H1 (cell line): ENCODE results near the gene MMP20. TPM values are rescaled to one million over a fixed set of nuclear protein-coding genes. Genes with fewer than 3 reads are reported as not detected.

Experiments used
- CTCF ChIA-PET: fragments of 300-600 bp; sonication (Branson Sonifier 250); formaldehyde crosslinking; loops from one replicate; lab custom pipeline; 2021; ENCODE audit not compliant: partially characterized antibody; lab: Charles Lee
- POLR2A ChIA-PET: fragments of 300-600 bp; sonication (Branson Sonifier 250); formaldehyde crosslinking; loops from one replicate; lab custom pipeline; 2021; ENCODE audit warnings: inconsistent platforms; ENCODE audit not compliant: partially characterized antibody; lab: Charles Lee
- DNase-seq, 2 experiments: peaks; one replicate each; pipeline versions ENCODE4 v3.0.0 to v3.0.0-alpha.2; 2010 to 2022; ENCODE audit warnings: low spot score in 2 of 2, low read depth in 1 of 2, mixed read lengths in 1 of 2
- FAIRE-seq: peaks from 2 replicates; lab custom pipeline; 2011; peaks lifted over from hg19 to GRCh38; lab: Jason Lieb, UNC
- H2AFZ ChIP-seq: 2 replicates; pipeline ENCODE4 v1.8.1; 2012; ENCODE audit warnings: low read length, inconsistent platforms
- H2AK5ac ChIP-seq: 2 replicates; pipeline ENCODE4 v1.6.1; 2013; ENCODE audit warnings: low read depth, low read length
- H2BK120ac ChIP-seq: replicated peaks from 2 replicates; pipeline ENCODE3; 2013; ENCODE audit warnings: low read depth, low read length, inconsistent platforms
- H2BK12ac ChIP-seq: 2 replicates; pipeline ENCODE4 v1.6.1; 2013; ENCODE audit warnings: low read depth, low read length
- H2BK15ac ChIP-seq: 2 replicates; pipeline ENCODE4 v1.6.1; 2013; ENCODE audit warnings: low read length
- H2BK20ac ChIP-seq: 2 replicates; pipeline ENCODE4 v1.6.1; 2013; ENCODE audit warnings: low read length
- H2BK5ac ChIP-seq: 2 replicates; pipeline ENCODE4 v1.6.1; 2013; ENCODE audit warnings: low read depth, low read length
- H3K14ac ChIP-seq: 2 replicates; pipeline ENCODE4 v1.6.1; 2013; ENCODE audit warnings: inconsistent platforms; ENCODE audit not compliant: insufficient read length
- H3K18ac ChIP-seq: 2 replicates; pipeline ENCODE4 v1.6.1; 2013; ENCODE audit warnings: low read length; ENCODE audit errors: extremely low read depth
- H3K23ac ChIP-seq: 2 replicates; pipeline ENCODE4 v1.6.1; 2013; ENCODE audit warnings: inconsistent platforms; ENCODE audit not compliant: insufficient read length
- H3K23me2 ChIP-seq: 2 replicates; pipeline ENCODE4 v1.6.1; 2013; ENCODE audit warnings: low read depth, low read length
- H3K27ac ChIP-seq: 2 replicates; pipeline ENCODE4 v1.6.1; 2011; ENCODE audit warnings: low read depth, low read length, inconsistent platforms
- H3K27me3 ChIP-seq, 4 experiments: replicated peaks in 1 of 4; 1 replicate in 1 of 4; 2 replicates in 3 of 4; pipeline versions ENCODE4 v1.6.1 to v1.8.1; 2011 to 2013; ENCODE audit warnings: low read length in 3 of 4, mild to moderate bottlenecking in 3 of 4, inconsistent platforms in 2 of 4, mixed read lengths in 2 of 4, moderate library complexity in 1 of 4; ENCODE audit not compliant: control insufficient read depth in 3 of 4, insufficient read depth in 3 of 4; ENCODE audit errors: extremely low read depth in 1 of 4
- H3K36me3 ChIP-seq, 4 experiments: 2 replicates each; pipeline versions ENCODE4 v1.6.1 to v1.8.1; 2011 to 2013; ENCODE audit warnings: mild to moderate bottlenecking in 4 of 4, low read length in 3 of 4, moderate library complexity in 2 of 4, control low read depth in 1 of 4, inconsistent platforms in 1 of 4; ENCODE audit not compliant: insufficient read depth in 4 of 4, control insufficient read depth in 2 of 4
- H3K4ac ChIP-seq: replicated peaks from 2 replicates; pipeline ENCODE3; 2013; ENCODE audit warnings: low read length, low read depth, mixed read lengths, inconsistent platforms; ENCODE audit not compliant: insufficient read length
- H3K4me1 ChIP-seq, 4 experiments: replicated peaks in 1 of 4; 1 replicate in 1 of 4; 2 replicates in 3 of 4; pipeline versions ENCODE4 v1.6.1 to v1.8.1; 2011 to 2013; ENCODE audit warnings: low read length in 3 of 4, inconsistent platforms in 2 of 4, mixed read lengths in 1 of 4; ENCODE audit not compliant: insufficient read depth in 4 of 4, control insufficient read depth in 3 of 4
- H3K4me2 ChIP-seq, 2 experiments: 2 replicates each; pipeline versions ENCODE4 v1.6.1 to v1.8.1; 2011 to 2013; ENCODE audit warnings: low read depth in 2 of 2, low read length in 2 of 2, control low read depth in 1 of 2, inconsistent platforms in 1 of 2, mild to moderate bottlenecking in 1 of 2; ENCODE audit not compliant: insufficient read depth in 1 of 2
- H3K4me3 ChIP-seq, 4 experiments: fragments of 200-600, 300-600 bp in 1 of 4; sonication (generic), shearing (Covaris generic), sonication (Bioruptor Twin) in 1 of 4; 2 replicates each; pipeline versions ENCODE4 v1.5.1 to v1.8.1; 2011 to 2016; ENCODE audit warnings: low read length in 4 of 4, low read depth in 3 of 4, control low read depth in 2 of 4, inconsistent platforms in 2 of 4, mild to moderate bottlenecking in 2 of 4, mixed read lengths in 1 of 4, moderate library complexity in 1 of 4; ENCODE audit not compliant: insufficient read depth in 2 of 4; ENCODE audit errors: extremely low read depth in 1 of 4
- H3K56ac ChIP-seq: replicated peaks from 2 replicates; pipeline ENCODE3; 2013; ENCODE audit warnings: low read depth, mild to moderate bottlenecking, mixed read lengths, low read length, inconsistent platforms; ENCODE audit not compliant: insufficient read length
- H3K79me1 ChIP-seq: 2 replicates; pipeline ENCODE4 v1.6.1; 2013; ENCODE audit warnings: low read depth, low read length, control low read depth
- H3K79me2 ChIP-seq, 2 experiments: 2 replicates each; pipeline versions ENCODE4 v1.6.1 to v1.8.1; 2012 to 2013; ENCODE audit warnings: low read length in 2 of 2, mild to moderate bottlenecking in 2 of 2, inconsistent platforms in 1 of 2; ENCODE audit not compliant: insufficient read depth in 2 of 2, control insufficient read depth in 1 of 2
- H3K9ac ChIP-seq, 4 experiments: replicated peaks in 1 of 4; 1 replicate in 1 of 4; 2 replicates in 3 of 4; pipeline versions ENCODE4 v1.6.1 to v1.8.1; 2011 to 2013; ENCODE audit warnings: low read depth in 3 of 4, low read length in 3 of 4, control low read depth in 2 of 4, mild to moderate bottlenecking in 2 of 4, moderate library complexity in 2 of 4, inconsistent platforms in 1 of 4; ENCODE audit errors: extremely low read depth in 1 of 4
- H3K9me3 ChIP-seq, 2 experiments: 2 replicates each; pipeline versions ENCODE4 v1.6.1 to v1.8.1; 2012 to 2013; ENCODE audit warnings: mild to moderate bottlenecking in 2 of 2, moderate library complexity in 2 of 2, control low read depth in 1 of 2, inconsistent platforms in 1 of 2, low read depth in 1 of 2, low read length in 1 of 2, mixed read lengths in 1 of 2; ENCODE audit not compliant: insufficient read depth in 2 of 2
- H4K20me1 ChIP-seq, 2 experiments: replicated peaks in 1 of 2; 2 replicates each; pipeline versions ENCODE3 to v1.8.1; 2011 to 2013; ENCODE audit warnings: inconsistent platforms in 2 of 2, low read length in 2 of 2, mild to moderate bottlenecking in 1 of 2; ENCODE audit not compliant: insufficient read depth in 2 of 2, control insufficient read depth in 1 of 2
- H4K5ac ChIP-seq: 2 replicates; pipeline ENCODE4 v1.6.1; 2013; ENCODE audit warnings: low read length, low read depth, mixed read lengths, inconsistent platforms; ENCODE audit not compliant: insufficient read length
- H4K8ac ChIP-seq: 2 replicates; pipeline ENCODE4 v1.8.0; 2013; ENCODE audit warnings: mild to moderate bottlenecking, moderate library complexity, low read length, inconsistent platforms; ENCODE audit not compliant: insufficient read depth; ENCODE audit errors: extremely low read depth
- H4K91ac ChIP-seq: replicated peaks from 2 replicates; pipeline ENCODE3; 2013; ENCODE audit warnings: low read length, mixed read lengths, inconsistent platforms; ENCODE audit not compliant: insufficient read length
- CTBP2 ChIP-seq: IDR thresholded peaks from 2 replicates; pipeline ENCODE4 v1.7.0; 2011; ENCODE audit warnings: borderline replicate concordance, mild to moderate bottlenecking, moderate library complexity, mixed read lengths, low read length; ENCODE audit not compliant: insufficient read depth, insufficient read length
- EGR1 ChIP-seq: IDR thresholded peaks from 2 replicates; pipeline ENCODE4 v1.6.1; 2011; ENCODE audit warnings: low read depth, low read length, borderline replicate concordance
- KDM1A ChIP-seq: fragments of 200-600, 300-600 bp; sonication (generic); IDR thresholded peaks from 2 replicates; pipeline ENCODE4 v1.7.1; 2016; ENCODE audit warnings: mild to moderate bottlenecking, low read length, borderline replicate concordance
- POU5F1 ChIP-seq: IDR thresholded peaks from 2 replicates; pipeline ENCODE4 v1.6.1; 2011; ENCODE audit warnings: low read depth, mild to moderate bottlenecking, low read length, moderate library complexity
- RBBP5 ChIP-seq: IDR thresholded peaks from 2 replicates; pipeline ENCODE4 v1.7.1; 2012; ENCODE audit warnings: low read depth, mild to moderate bottlenecking, inconsistent platforms, low read length, moderate library complexity, borderline replicate concordance
- RNF2 ChIP-seq: fragments of 200-900, 300-1000 bp; sonication (generic); IDR thresholded peaks from 2 replicates; pipeline ENCODE4 v1.7.1; 2016; ENCODE audit warnings: borderline replicate concordance, low read depth, mild to moderate bottlenecking, antibody characterized with exemption, low read length; ENCODE audit not compliant: poor library complexity, severe bottlenecking; ENCODE audit errors: missing control alignments
- SIRT6 ChIP-seq: IDR thresholded peaks from one replicate; pipeline ENCODE4 v1.7.1; 2012; ENCODE audit warnings: low read length, inconsistent platforms
- SUZ12 ChIP-seq: fragments of 200-600 bp; sonication (generic); IDR thresholded peaks from 2 replicates; pipeline ENCODE4 v1.6.1; 2012; ENCODE audit warnings: mild to moderate bottlenecking, inconsistent platforms, low read length, moderate library complexity, mixed read lengths
- YY1 ChIP-seq: IDR thresholded peaks from 2 replicates; pipeline ENCODE4 v1.6.1; 2011; ENCODE audit warnings: low read depth, mild to moderate bottlenecking, low read length
- ZNF274 ChIP-seq: IDR thresholded peaks from 2 replicates; pipeline ENCODE4 v1.7.0; 2012; ENCODE audit warnings: low read length, borderline replicate concordance; ENCODE audit errors: extremely low read depth
- WGBS, 2 experiments: shearing (Covaris generic) in 1 of 2; methylation state at CpG; one replicate each; pipeline versions ENCODE4 v1.1.6 to v1.1.7; 2013 to 2015; ENCODE audit warnings: low lambda C conversion rate in 2 of 2, mixed read lengths in 2 of 2, inconsistent platforms in 1 of 2, low coverage in 1 of 2, missing lambda C conversion rate in 1 of 2; ENCODE audit not compliant: insufficient replicate concordance in 2 of 2, insufficient coverage in 1 of 2, insufficient read length in 1 of 2; ENCODE audit errors: extremely low coverage in 1 of 2, missing lambda C conversion rate in 1 of 2; 5-methylcytosine and 5-hydroxymethylcytosine counted together
- polyA plus RNA-seq, 7 experiments: library from polyadenylated mRNA; depleted of rRNA in 3 of 7; stranded (reverse) in 5 of 7; unstranded in 2 of 7; fragments of >200 nt in 5 of 7; fragments of 200-250 nt in 2 of 7; gene quantifications; 1 replicate in 5 of 7; 2 replicates in 1 of 7; 4 replicates in 1 of 7; pipeline versions ENCODE4 v1.2.1 to v1.2.3, GENCODE V29; 2011 to 2013; ENCODE audit warnings: missing spikeins in 2 of 7, mixed read lengths in 2 of 7
- total RNA-seq: library from RNA; stranded (reverse); fragmentation: NEBNext Ultra II Directional; extraction: Animal tissue kit (Norgen Biotek cat#: 25700); gene quantifications from 2 replicates; pipeline ENCODE4 v1.2.1, GENCODE V29; 2021

The MMP20 gene
- total and polyA plus RNA-seq, 2 of the 8 experiments (the other 6 are each of a cell fraction or from before 2014, with no cell fraction given) = not detected

GRCh38 chr11:102610200-102610599, 14.9 kb downstream of the MMP20 start:
- H3K23me2 ChIP-seq = no peaks in the 10 kb centered on the region

More at GRCh38 chr11:102610200-102610599, 14.9 kb downstream of the MMP20 start:
- Histone ChIP-seq H2BK5ac (no peak overlapping the region), H3K27ac (no peak overlapping the region), H3K9me3 (no peaks in the 10 kb centered on the region), H2BK12ac (no peak overlapping the region), H3K79me2 (no peaks in the 10 kb centered on the region), H2BK120ac (no peak overlapping the region), H3K4me3 (no peak overlapping the region), H3K79me1 (no peaks in the 10 kb centered on the region), H2BK20ac (no peak overlapping the region), H3K14ac (no peak overlapping the region), H2AK5ac (no peak overlapping the region), H3K18ac (no peak overlapping the region), H3K36me3 (no peaks in the 10 kb centered on the region), H3K56ac (no peak overlapping the region), H2AFZ (no peak overlapping the region), H4K5ac (no peak overlapping the region), H3K4ac (no peak overlapping the region), H2BK15ac (no peak overlapping the region), H3K4me1 (peaks cover 4 to 12% (median 8%) of the 10 kb centered on the region in 4 experiments; a peak in 5 of 7 replicates)
- ChIA-PET CTCF (interaction anchor here (0.6 to 1.2 kb wide), 4 partner anchors 16 to 799 kb away, joined by 3 to 9 read pairs (median 4); no protein-coding TSS in a partner anchor), POLR2A (no interaction called here)
- no peak for FAIRE-seq
- WGBS, 2 experiments = 88% methylated on average over 7 of the region's 7 CpGs; no CpG with 5 or more reads in 1 of the 2 experiments
- DNase-seq = no peak
- TF ChIP-seq SUZ12 (no peak), ZNF274 (no peak), RBBP5 (no peak), SIRT6 (no peak), RNF2 (no peak), POU5F1 (no peak), CTBP2 (no peak), YY1 (no peak), EGR1 (no peak), KDM1A (no peak)
- TF ChIP-seq, all 59 proteins: peak for 0
- H3K23ac ChIP-seq = no peak overlapping the region
- H4K91ac ChIP-seq = no peak overlapping the region
- H4K8ac ChIP-seq = no peak overlapping the region
- H3K9ac ChIP-seq = no peak overlapping the region
- H4K20me1 ChIP-seq = no peaks in the 10 kb centered on the region
- no peaks in the 10 kb centered on the region for H3K27me3 ChIP-seq
- no peak overlapping the region for H3K4me2 ChIP-seq
